Karpas-422 (cell line): Measurements from ENCODE around the gene DHODH. TPM values are rescaled to one million over a fixed set of nuclear protein-coding genes. Genes with fewer than 3 reads are reported as not detected.
"Not testable (repeated sequence)": the region's sequence is repeated elsewhere in the genome, so short reads cannot be mapped to it uniquely, and the experiment has no call there.

Experiments
- DNase-seq: peaks from one replicate; pipeline ENCODE4 v3.0.0-alpha.2; 2015
- H2AFZ ChIP-seq: fragments of 200-600 bp; sonication (generic); 2 replicates; pipeline ENCODE4 v1.6.1; 2014; ENCODE audit warnings: antibody characterized with exemption, low read length, mixed read lengths
- H3K27ac ChIP-seq: fragments of 200-600 bp; sonication (generic); 2 replicates; pipeline ENCODE4 v1.5.1; 2014; ENCODE audit warnings: mild to moderate bottlenecking, low read length, moderate library complexity
- H3K27me3 ChIP-seq: fragments of 200-600 bp; sonication (generic); 2 replicates; pipeline ENCODE4 v1.6.1; 2014; ENCODE audit warnings: low read length, mixed read lengths
- H3K36me3 ChIP-seq: fragments of 200-600 bp; sonication (generic); 2 replicates; pipeline ENCODE4 v1.6.1; 2014; ENCODE audit warnings: low read length, mixed read lengths; ENCODE audit not compliant: insufficient read depth
- H3K4me1 ChIP-seq: fragments of 200-600 bp; sonication (generic); 2 replicates; pipeline ENCODE4 v1.6.1; 2014; ENCODE audit warnings: mild to moderate bottlenecking, low read length, mixed read lengths
- H3K4me2 ChIP-seq: fragments of 200-600 bp; sonication (generic); 2 replicates; pipeline ENCODE4 v1.6.1; 2014; ENCODE audit warnings: low read length, low read depth, mild to moderate bottlenecking; ENCODE audit not compliant: poor library complexity, severe bottlenecking
- H3K4me3 ChIP-seq: fragments of 200-600 bp; sonication (generic); 2 replicates; pipeline ENCODE4 v1.5.1; 2014; ENCODE audit warnings: mild to moderate bottlenecking, antibody characterized with exemption, low read length, mixed read lengths
- H3K79me2 ChIP-seq: fragments of 200-600 bp; sonication (generic); 2 replicates; pipeline ENCODE4 v1.6.1; 2014; ENCODE audit warnings: mild to moderate bottlenecking, low read length, mixed read lengths
- H3K9ac ChIP-seq: fragments of 200-600 bp; sonication (generic); 2 replicates; pipeline ENCODE4 v1.6.0; 2014; ENCODE audit warnings: low read length
- H3K9me2 ChIP-seq: fragments of 200-600 bp; sonication (generic), shearing (Covaris generic); replicated peaks from 2 replicates; pipeline ENCODE4 v1.6.0; 2014; ENCODE audit warnings: mild to moderate bottlenecking, low read length, moderate library complexity; ENCODE audit not compliant: insufficient read depth
- H3K9me3 ChIP-seq: fragments of 300-700, 200-600 bp; sonication (generic); 2 replicates; pipeline ENCODE4 v1.6.1; 2014; ENCODE audit warnings: low read length, mixed read lengths
- H4K20me1 ChIP-seq: fragments of 200-600 bp; sonication (generic); 2 replicates; pipeline ENCODE4 v1.6.1; 2014; ENCODE audit warnings: mild to moderate bottlenecking, antibody characterized with exemption, low read length, low read depth; ENCODE audit not compliant: insufficient read depth
- total RNA-seq: library from RNA; depleted of rRNA; stranded (reverse); fragments of >200 nt; shearing (Covaris generic); gene quantifications from 2 replicates; pipeline ENCODE4 v1.2.3, GENCODE V29; 2014; ENCODE audit warnings: low replicate concordance

Gene DHODH
- total RNA-seq, 1 experiment from 2014 or later: 7.6 TPM

- no peaks in the 10 kb centered on the region for H4K20me1 ChIP-seq
- no peak overlapping the region for H2AFZ ChIP-seq
- no peaks in the 10 kb centered on the region for H3K36me3 ChIP-seq
- H3K4me3 ChIP-seq: no peak overlapping the region
- no peaks in the 10 kb centered on the region for H3K79me2 ChIP-seq
- H3K4me2 ChIP-seq: no peak overlapping the region
- H3K4me1 ChIP-seq: no peaks in the 10 kb centered on the region
- H3K9me2 ChIP-seq: no peaks in the 10 kb centered on the region
- no peak for DNase-seq
- no peak overlapping the region for H3K27ac ChIP-seq
- H3K27me3 ChIP-seq: no peaks in the 10 kb centered on the region
- H3K9me3 ChIP-seq: no peaks in the 10 kb centered on the region
- H3K9ac ChIP-seq: no peak overlapping the region
Observed at GRCh38 chr16:72002619-72003018, 5.9 kb upstream of the DHODH start.

GRCh38 chr16:72008065-72008423 is 500 bp upstream of the DHODH start:
- not testable (repeated sequence) for H3K36me3 ChIP-seq, H2AFZ ChIP-seq, H3K9me3 ChIP-seq, H3K27ac ChIP-seq, H3K27me3 ChIP-seq, H3K4me3 ChIP-seq, H3K9me2 ChIP-seq, DNase-seq, H4K20me1 ChIP-seq
- Histone ChIP-seq H3K9ac (peak overlapping the region; percentile 45), H3K4me2 (peak overlapping the region; percentile 66), H3K79me2 (peaks cover 19% of the 10 kb centered on the region), H3K4me1 (peaks cover 14% of the 10 kb centered on the region)

GRCh38 chr16:72009779-72010178 is 1.2 kb downstream of the DHODH start:
- H3K9me2 ChIP-seq: no peaks in the 10 kb centered on the region
- H3K79me2 ChIP-seq: peaks cover 19% of the 10 kb centered on the region
- H3K27me3 ChIP-seq: no peaks in the 10 kb centered on the region
- no peak for DNase-seq
- no peaks in the 10 kb centered on the region for H3K9me3 ChIP-seq
- no peaks in the 10 kb centered on the region for H3K36me3 ChIP-seq
- peak overlapping the region; percentile 86 for H3K4me3 ChIP-seq
- H3K9ac ChIP-seq: peak overlapping the region; percentile 79; the same call in 1 of the 2 replicates
- H4K20me1 ChIP-seq: no peaks in the 10 kb centered on the region
- H3K4me2 ChIP-seq: peak overlapping the region; percentile 79
- no peak overlapping the region for H3K27ac ChIP-seq
- peaks cover 18% of the 10 kb centered on the region for H3K4me1 ChIP-seq
- H2AFZ ChIP-seq: no peak overlapping the region

- no peak overlapping the region for H3K4me2 ChIP-seq
- no peak overlapping the region for H3K4me3 ChIP-seq
- no peaks in the 10 kb centered on the region for H3K9me3 ChIP-seq
- no peak overlapping the region for H3K9ac ChIP-seq
- no peak for DNase-seq
- no peaks in the 10 kb centered on the region for H3K36me3 ChIP-seq
- no peaks in the 10 kb centered on the region for H4K20me1 ChIP-seq
- H3K9me2 ChIP-seq: no peaks in the 10 kb centered on the region
- H3K79me2 ChIP-seq: peaks cover 19% of the 10 kb centered on the region
- H2AFZ ChIP-seq: no peak overlapping the region
- peaks cover 18% of the 10 kb centered on the region for H3K4me1 ChIP-seq
- H3K27me3 ChIP-seq: no peaks in the 10 kb centered on the region
- no peak overlapping the region for H3K27ac ChIP-seq
Observed at GRCh38 chr16:72012607-72013006, 4.1 kb downstream of the DHODH start.

- Histone ChIP-seq H3K36me3 (no peaks in the 10 kb centered on the region), H3K4me1 (peaks cover 14% of the 10 kb centered on the region), H3K9ac (no peak overlapping the region), H3K9me3 (no peaks in the 10 kb centered on the region), H3K4me2 (no peak overlapping the region), H3K27me3 (no peaks in the 10 kb centered on the region), H3K79me2 (peaks cover 19% of the 10 kb centered on the region), H3K9me2 (no peaks in the 10 kb centered on the region), H2AFZ (no peak overlapping the region), H4K20me1 (no peaks in the 10 kb centered on the region), H3K27ac (no peak overlapping the region), H3K4me3 (no peak overlapping the region)
- DNase-seq: no peak
Observed at GRCh38 chr16:72013389-72013788, 4.8 kb downstream of the DHODH start.

GRCh38 chr16:72013888-72014581 is 5.5 kb downstream of the DHODH start:
- H3K9ac ChIP-seq: no peak overlapping the region
- H3K4me2 ChIP-seq: no peak overlapping the region
- H3K9me3 ChIP-seq: no peaks in the 10 kb centered on the region
- no peaks in the 10 kb centered on the region for H4K20me1 ChIP-seq
- H3K27ac ChIP-seq: no peak overlapping the region
- H3K4me3 ChIP-seq: no peak overlapping the region
- no peaks in the 10 kb centered on the region for H3K9me2 ChIP-seq
- H3K27me3 ChIP-seq: no peaks in the 10 kb centered on the region
- peaks cover 16% of the 10 kb centered on the region for H3K79me2 ChIP-seq
- peaks cover 14% of the 10 kb centered on the region for H3K4me1 ChIP-seq
- no peaks in the 10 kb centered on the region for H3K36me3 ChIP-seq
- no peak for DNase-seq
- H2AFZ ChIP-seq: no peak overlapping the region

- DNase-seq: no peak
- Histone ChIP-seq H3K9me3 (no peaks in the 10 kb centered on the region), H4K20me1 (no peaks in the 10 kb centered on the region), H3K9ac (no peak overlapping the region), H2AFZ (no peak overlapping the region), H3K9me2 (no peaks in the 10 kb centered on the region), H3K79me2 (peaks cover 11% of the 10 kb centered on the region), H3K27me3 (no peaks in the 10 kb centered on the region), H3K4me1 (peaks cover 11% of the 10 kb centered on the region), H3K36me3 (no peaks in the 10 kb centered on the region), H3K27ac (no peak overlapping the region), H3K4me3 (no peak overlapping the region), H3K4me2 (no peak overlapping the region)
Observed at GRCh38 chr16:72014675-72015074, 6.1 kb downstream of the DHODH start.

- H3K36me3 ChIP-seq: no peaks in the 10 kb centered on the region
- no peak overlapping the region for H3K27ac ChIP-seq
- no peak overlapping the region for H3K4me2 ChIP-seq
- DNase-seq: no peak
- H3K9ac ChIP-seq: no peak overlapping the region
- peaks cover 7% of the 10 kb centered on the region for H3K79me2 ChIP-seq
- H4K20me1 ChIP-seq: no peaks in the 10 kb centered on the region
- no peak overlapping the region for H3K4me3 ChIP-seq
- peaks cover 6% of the 10 kb centered on the region for H3K4me1 ChIP-seq
- H3K27me3 ChIP-seq: no peaks in the 10 kb centered on the region
- H2AFZ ChIP-seq: no peak overlapping the region
- no peaks in the 10 kb centered on the region for H3K9me3 ChIP-seq
- H3K9me2 ChIP-seq: no peaks in the 10 kb centered on the region
Observed at GRCh38 chr16:72015124-72015523, 6.6 kb downstream of the DHODH start.
